GM21381 (cell line): ENCODE measurements around the gene CFDP1.
"Not testable (repeated sequence)": the region's sequence is repeated elsewhere in the genome, so short reads cannot be mapped to it uniquely, and the experiment has no call there.

Experiments used
- ATAC-seq: cut with Tn5 transposase; IDR thresholded peaks from one replicate; pipeline ENCODE4 v1.9.1; 2021; ENCODE audit warnings: mild to moderate bottlenecking, moderate library complexity; ENCODE audit not compliant: unreplicated experiment

CFDP1 gene

DNA sequence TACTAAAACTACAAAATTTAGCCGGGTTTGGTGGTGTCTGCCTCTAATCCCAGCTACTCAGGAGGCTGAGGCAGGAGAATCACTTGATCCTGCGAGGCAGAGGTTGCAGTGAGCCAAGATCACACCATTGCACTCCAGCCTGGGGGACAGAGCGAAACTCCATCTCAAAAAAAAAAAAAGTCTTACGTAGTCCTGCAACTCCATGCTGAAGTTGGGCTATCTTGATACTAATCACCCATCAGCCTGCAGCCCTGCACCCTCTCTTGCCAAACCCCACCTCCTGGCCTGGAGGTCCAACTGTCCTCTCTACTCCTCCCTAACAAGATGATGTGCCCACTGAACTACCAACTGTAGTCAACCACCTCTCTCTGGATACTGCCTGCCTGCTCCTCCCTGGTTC is 26.4 kb upstream of the CFDP1 start:
- ATAC-seq: no peak

DNA sequence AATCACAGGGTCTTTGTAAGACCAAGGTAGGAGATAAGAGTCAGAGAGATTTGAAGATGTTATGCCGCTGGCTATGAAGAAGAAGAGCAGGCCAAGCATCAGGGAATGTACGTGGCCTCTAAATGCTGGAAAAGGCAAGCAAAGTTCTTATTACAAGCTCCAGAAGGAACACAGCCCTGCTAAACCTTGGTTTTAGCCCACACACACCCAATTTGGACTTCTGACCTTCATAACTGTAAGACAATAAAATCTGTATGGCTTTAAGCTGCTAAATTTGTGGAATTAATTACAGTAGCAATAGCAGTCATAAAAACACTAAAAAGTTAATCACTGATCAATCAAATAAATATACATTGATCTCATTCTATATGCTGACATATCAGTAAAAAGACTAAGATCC is 25.1 kb upstream of the CFDP1 start:
- no peak for ATAC-seq

DNA sequence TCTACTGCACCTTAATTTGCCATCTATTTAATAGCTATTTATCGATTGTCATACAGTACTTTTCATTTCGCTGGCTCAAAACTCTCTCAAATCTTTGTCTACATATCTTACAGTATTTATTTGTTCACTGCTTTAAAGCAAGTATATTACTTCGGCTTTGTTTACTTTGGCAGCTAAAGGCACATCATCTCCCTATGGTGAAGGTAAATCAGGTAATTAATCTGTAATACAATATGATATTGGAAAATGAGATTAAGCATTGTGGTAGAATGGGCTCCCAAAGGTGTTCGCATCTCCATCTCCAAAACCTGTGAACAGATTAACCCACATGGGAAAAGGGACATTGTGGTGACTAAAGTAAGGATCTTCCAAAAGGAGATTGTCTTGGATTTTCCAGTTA is 24.7 kb upstream of the CFDP1 start:
- no peak for ATAC-seq

DNA sequence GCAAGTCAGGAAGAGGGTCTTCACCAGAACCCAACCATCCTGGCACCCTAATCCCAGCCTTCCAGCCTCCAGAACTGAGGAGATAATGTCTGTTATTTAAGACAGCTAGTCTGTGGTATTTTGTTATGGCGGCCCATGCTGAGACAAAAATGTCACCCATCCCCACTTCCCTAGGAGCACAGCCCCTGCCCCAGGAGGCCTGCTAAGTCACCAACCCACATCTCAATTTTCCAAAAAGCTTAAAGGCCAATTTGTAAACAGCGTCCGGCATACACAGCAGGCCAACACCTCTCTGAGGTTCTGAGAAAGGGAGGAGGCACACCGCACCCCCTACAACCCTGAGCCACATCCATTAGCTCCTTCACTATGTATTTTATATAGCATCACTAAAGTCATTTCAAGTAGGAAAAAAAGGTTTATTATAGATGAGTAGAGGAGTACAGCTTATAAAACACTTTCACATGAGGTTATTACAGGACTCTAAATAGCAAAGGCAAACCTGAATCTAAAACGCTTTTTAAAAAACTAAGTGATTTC is 24.2 kb upstream of the CFDP1 start:
- no peak for ATAC-seq

GRCh38 chr16:75456971-75457370 is 23.7 kb upstream of the CFDP1 start:
- no peak for ATAC-seq

GRCh38 chr16:75456486-75456885 is 23.2 kb upstream of the CFDP1 start:
- not testable (repeated sequence) for ATAC-seq

GRCh38 chr16:75455677-75456076 is 22.4 kb upstream of the CFDP1 start:
- ATAC-seq: no peak

DNA sequence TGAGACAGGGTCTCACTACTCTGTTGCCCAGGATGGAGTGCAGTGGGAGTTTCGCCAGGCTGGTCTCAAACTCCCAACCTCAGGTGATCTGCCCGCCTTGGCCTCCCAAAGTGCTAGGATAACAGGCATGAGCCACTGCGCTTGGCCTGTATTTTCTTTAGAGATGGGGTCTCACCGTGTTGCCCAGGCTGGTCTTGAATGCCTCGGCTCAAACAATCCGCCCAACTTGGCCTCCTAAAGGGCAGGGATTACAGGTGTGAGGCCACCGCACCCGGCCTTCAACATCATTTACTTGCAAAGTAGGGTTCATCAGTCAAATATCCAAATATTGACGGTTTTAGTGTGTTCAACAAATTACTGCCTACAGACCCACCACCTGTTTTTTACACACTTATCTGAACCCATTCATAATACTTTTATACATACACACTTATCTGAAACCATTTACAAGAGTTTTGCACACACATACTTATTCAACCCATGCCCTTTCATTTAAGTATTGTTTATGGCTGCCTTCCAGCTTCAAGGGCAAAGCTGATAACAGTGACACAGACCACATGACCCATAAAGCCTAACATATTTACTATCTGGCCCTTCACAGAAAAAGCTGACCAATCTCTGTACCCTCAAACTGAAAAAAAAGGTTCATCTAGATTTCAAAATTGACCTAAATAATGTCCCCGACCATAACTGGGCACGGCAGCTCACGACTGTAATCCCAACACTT is 19.3 kb upstream of the CFDP1 start:
- no peak for ATAC-seq

DNA sequence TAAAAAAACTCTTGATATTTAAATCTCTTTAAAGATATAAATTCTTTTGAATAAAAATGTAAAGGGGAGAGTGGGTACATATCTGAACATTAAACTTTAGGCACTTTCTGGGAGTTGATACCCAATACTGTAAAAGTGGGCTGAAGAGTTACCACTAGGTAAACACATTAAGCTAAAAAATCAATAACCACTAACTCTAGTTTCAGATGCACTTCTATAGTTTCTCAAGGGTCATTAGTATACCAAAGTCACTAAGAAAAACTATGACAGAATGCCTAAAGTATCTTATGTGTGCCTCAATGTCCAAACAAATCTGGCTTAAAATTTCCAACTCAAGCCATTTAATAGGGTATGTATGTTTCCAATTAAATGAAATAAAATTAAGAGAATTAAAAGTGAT is 13.1 kb upstream of the CFDP1 start:
- no peak for ATAC-seq

DNA sequence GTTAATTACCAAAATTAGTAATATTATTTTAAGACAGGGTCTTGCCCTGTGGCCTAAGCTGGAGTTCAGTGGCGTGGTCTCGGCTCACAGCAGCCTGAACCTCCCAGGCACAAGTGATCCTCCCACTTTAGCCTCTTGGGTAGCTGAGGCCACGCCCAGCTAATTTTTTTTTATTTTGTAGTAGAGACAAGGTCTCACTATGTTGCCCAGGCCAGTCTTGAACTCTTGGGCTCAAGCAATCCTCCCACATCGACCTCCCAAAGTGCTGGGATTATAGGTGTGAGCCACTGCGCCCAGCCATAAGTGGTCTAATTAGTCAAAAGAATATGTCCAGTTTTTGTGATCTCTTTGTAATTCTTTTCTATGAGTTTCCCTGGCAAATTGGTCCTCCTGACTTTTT is 12.0 kb upstream of the CFDP1 start:
- ATAC-seq: no peak

- ATAC-seq: no peak
These were observed 10.0 kb upstream of the CFDP1 start for GRCh38 chr16:75443298-75443697.

GRCh38 chr16:75433732-75434413 is 570 bp upstream of the CFDP1 start:
- ATAC-seq: peak; percentile 66

- ATAC-seq: no peak
These were observed 3.5 kb downstream of the CFDP1 start for GRCh38 chr16:75429621-75430403.

DNA sequence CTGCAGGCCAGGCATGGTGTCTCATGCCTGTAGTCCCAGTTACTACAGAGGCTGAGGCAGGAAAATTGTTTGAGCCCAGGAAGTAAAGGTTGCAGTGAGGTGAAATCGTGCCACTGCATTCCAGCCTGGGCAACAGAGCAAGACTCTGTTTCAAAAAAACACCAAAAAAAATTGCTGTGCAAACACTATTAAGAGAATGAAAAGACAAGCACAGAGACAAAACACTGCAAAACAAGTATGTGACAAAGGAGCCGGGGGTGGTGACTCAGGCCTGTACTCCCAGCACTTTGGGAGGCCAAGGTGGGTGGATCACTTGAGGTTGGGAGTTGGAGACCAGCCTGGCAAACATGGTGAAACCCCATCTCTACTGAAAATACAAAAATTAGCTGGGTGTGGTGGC is 6.8 kb downstream of the CFDP1 start:
- not testable (repeated sequence) for ATAC-seq

GRCh38 chr16:75424105-75424762 is 9.1 kb downstream of the CFDP1 start:
- not testable (repeated sequence) for ATAC-seq

DNA sequence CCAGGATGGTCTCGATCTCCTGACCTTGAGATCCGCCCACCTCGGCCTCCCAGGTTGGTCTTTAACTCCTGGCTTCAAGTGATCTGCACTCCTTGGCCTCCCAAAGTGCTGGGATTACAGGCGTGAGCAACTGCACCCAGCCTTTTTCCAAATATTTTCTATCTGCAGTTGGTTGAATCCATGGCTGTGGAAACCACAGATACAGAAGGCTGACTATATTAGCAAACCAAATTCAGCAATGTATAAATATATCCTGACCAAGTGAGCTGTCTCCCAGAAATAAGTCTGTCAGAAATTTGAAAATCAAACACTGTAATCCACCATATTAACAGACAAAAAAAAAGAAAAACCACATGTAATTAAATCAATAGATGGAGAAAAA is 9.6 kb downstream of the CFDP1 start:
- ATAC-seq: no peak

DNA sequence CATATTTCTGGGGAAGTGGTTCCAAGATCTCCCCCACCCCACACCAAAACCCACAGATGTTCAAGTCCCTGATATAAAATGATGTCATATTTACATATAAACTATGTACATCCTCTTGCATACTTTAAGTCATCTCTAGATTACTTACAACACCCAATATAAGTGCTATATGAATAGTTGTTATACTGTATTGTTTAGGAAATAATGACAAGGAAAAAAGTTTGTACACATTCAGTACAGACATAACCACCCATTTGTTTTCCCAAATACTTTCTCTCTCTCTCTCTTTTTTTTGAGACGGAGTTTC is 11.5 kb downstream of the CFDP1 start:
- no peak for ATAC-seq

- no peak for ATAC-seq
These were observed 12.1 kb downstream of the CFDP1 start for GRCh38 chr16:75420987-75421819.

DNA sequence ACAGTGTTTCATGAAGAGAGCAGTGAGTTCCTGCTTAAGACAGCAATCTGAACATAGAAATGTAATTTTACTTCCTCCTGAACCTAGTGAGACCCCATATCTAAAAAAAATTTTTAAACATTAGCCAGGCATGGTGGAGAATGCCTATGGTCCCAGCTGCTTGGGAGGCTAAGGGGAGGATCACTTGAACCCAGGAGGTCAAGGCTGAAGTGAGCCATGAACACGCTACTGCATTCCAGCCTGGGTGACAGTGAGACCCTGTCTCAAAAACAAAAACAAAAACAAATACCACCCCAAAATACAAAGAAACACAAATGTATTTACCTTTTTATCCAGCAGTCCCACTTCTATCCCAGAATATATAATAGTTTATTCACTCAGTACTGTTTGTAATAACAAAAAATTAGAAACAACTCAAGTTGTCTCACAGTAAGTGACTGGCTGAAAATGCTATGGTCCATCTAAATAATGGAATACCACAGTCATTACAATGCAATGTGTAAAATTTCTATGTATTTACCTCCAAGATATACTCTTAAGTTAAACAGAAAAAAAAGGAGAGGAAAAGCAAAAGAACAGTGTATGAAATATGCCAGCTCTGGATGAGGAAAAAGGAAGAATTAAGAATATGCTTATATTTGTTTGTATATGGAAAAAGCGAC is 16.3 kb downstream of the CFDP1 start:
- no peak for ATAC-seq
